ENCODE results near the gene LRRC8E. TPM values are rescaled to one million over a fixed set of nuclear protein-coding genes. Genes with fewer than 3 reads are reported as not detected.

LRRC8E gene
- total RNA-seq, 4 donors from 2014 or later: 0.79 to 1.5 TPM; not detected in 2

DNA sequence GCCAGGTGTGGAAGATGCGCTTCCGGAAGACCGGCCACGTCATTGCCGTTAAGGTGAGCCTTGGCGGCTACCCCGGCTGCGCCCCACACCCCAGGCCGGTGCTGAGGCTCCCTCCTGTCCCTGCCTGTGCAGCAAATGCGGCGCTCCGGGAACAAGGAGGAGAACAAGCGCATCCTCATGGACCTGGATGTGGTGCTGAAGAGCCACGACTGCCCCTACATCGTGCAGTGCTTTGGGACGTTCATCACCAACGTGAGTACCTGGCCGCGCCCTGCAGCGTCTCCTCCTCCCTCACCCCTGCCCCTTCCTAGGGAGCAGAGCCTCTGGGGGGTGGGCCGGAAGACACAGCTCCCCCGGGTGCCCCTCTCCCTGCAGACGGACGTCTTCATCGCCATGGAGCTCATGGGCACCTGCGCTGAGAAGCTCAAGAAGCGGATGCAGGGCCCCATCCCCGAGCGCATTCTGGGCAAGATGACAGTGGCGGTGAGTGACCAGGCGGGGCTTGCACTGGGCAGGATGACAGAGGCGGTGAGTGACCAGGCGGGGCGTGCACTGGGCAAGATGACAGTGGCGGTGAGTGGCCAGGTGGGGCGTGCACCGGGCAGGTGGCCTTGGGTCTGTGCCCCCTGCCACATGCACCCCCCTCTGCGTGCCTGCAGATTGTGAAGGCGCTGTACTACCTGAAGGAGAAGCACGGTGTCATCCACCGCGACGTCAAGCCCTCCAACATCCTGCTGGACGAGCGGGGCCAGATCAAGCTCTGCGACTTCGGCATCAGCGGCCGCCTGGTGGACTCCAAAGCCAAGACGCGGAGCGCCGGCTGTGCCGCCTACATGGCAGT is 22.2 kb downstream of the LRRC8E start:
- Histone ChIP-seq H3K36me3 (peaks cover 0 to 29% (median 14%) of the 10 kb centered on the region in 4 donors), H3K4me3 (no peak overlapping the region), H3K9me3 (no peaks in the 10 kb centered on the region), H3K4me1 (peaks cover 4 to 8% (median 6%) of the 10 kb centered on the region in 4 donors), H3K27me3 (peaks cover 17% of the 10 kb centered on the region), H3K27ac (no peak overlapping the region)
- in situ Hi-C loops (cut with MboI; ENCODE audit: low pct_ligation_motif_present in 1 of 4, low pct_unique_long_range_greater_than_20kb in 1 of 4, low sequenced_read_pairs in 3 of 4): no loop called here
- no peak for TF ChIP-seq POLR2AphosphoS5 (IDR thresholded peaks at IDR 0.05)
- TF ChIP-seq CTCF (IDR thresholded peaks at IDR 0.05): no peak
- no peak for TF ChIP-seq EP300 (IDR thresholded peaks at IDR 0.05; ENCODE audit: low read depth)
- TF ChIP-seq POLR2A (IDR thresholded peaks at IDR 0.05): no peak
- no peak for DNase-seq
- intact Hi-C loops (cut with DNase I; ENCODE audit: low total_unique reads): no loop called here
- WGBS, 2 donors (ENCODE audit: low coverage in 1 of 2): 90 to 91% methylated on average over 8 to 51 of the region's 54 CpGs

DNA sequence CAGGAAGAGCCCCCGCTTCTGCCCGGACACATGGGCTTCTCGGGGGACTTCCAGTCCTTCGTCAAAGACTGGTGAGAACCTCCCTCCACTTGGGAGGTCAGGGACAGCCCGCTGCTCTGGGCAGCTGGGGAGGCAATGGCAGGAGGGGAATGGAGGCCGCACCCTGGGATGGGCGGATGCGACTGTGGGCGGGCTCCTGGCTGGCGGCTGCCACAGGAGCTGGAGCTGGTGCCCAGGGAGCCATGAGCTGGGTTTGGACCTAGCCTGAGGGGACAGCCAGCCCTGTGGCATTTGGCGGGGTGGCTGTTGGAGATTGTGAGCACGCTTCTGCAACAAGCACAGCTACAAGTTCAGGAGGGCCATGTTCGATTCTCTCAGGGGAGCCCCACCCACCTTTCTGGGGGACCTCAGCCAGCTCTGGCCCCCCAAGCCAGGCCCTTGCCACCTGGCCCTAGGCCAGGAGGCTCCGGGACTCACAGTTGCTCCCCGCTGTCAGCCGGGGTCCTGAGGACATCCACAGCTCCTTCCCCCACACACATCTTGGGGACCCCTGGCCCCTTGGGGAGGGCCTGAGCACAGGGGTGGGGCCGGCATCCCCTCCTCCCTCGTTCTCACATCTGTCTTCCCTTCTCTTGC is 23.3 kb downstream of the LRRC8E start:
- no peak overlapping the region for H3K4me3 ChIP-seq
- 92% methylated on average over 11 of the region's 18 CpGs; no CpG with 5 or more reads in 1 of the 2 donors for WGBS, 2 donors (ENCODE audit: low coverage in 1 of 2)
- peaks cover 8 to 13% (median 10%) of the 10 kb centered on the region in 4 donors for H3K4me1 ChIP-seq
- H3K27ac ChIP-seq: no peak overlapping the region
- H3K9me3 ChIP-seq: no peaks in the 10 kb centered on the region
- H3K36me3 ChIP-seq: peaks cover 0 to 29% (median 14%) of the 10 kb centered on the region in 4 donors
- no peak for DNase-seq
- no peak for TF ChIP-seq CTCF (IDR thresholded peaks at IDR 0.05)
- no peak for TF ChIP-seq EP300 (IDR thresholded peaks at IDR 0.05; ENCODE audit: low read depth)
- TF ChIP-seq POLR2A (IDR thresholded peaks at IDR 0.05): no peak
- TF ChIP-seq POLR2AphosphoS5 (IDR thresholded peaks at IDR 0.05): no peak
- in situ Hi-C loops (cut with MboI; ENCODE audit: low pct_ligation_motif_present in 1 of 4, low pct_unique_long_range_greater_than_20kb in 1 of 4, low sequenced_read_pairs in 3 of 4) (no loop called here), intact Hi-C loops (cut with DNase I; ENCODE audit: low total_unique reads) (no loop called here)
- H3K27me3 ChIP-seq: peaks cover 28% of the 10 kb centered on the region

- intact Hi-C loops (cut with DNase I; ENCODE audit: low total_unique reads) (no loop called here), in situ Hi-C loops (cut with MboI; ENCODE audit: low pct_ligation_motif_present in 1 of 4, low pct_unique_long_range_greater_than_20kb in 1 of 4, low sequenced_read_pairs in 3 of 4) (no loop called here)
- WGBS, 2 donors (ENCODE audit: low coverage in 1 of 2): 90% methylated on average over 13 of the region's 31 CpGs; no CpG with 5 or more reads in 1 of the 2 donors
- Histone ChIP-seq H3K27me3 (peaks cover 34% of the 10 kb centered on the region), H3K9me3 (no peaks in the 10 kb centered on the region), H3K36me3 (peaks cover 0 to 29% (median 14%) of the 10 kb centered on the region in 4 donors), H3K27ac (no peak overlapping the region), H3K4me3 (no peak overlapping the region), H3K4me1 (peaks cover 10 to 19% (median 13%) of the 10 kb centered on the region in 4 donors)
- TF ChIP-seq POLR2AphosphoS5 (IDR thresholded peaks at IDR 0.05): no peak
- no peak for TF ChIP-seq EP300 (IDR thresholded peaks at IDR 0.05; ENCODE audit: low read depth)
- no peak for TF ChIP-seq POLR2A (IDR thresholded peaks at IDR 0.05)
- no peak for DNase-seq
These were observed 23.9 kb downstream of the LRRC8E start for GRCh38 chr19:7912144-7912696.

DNA sequence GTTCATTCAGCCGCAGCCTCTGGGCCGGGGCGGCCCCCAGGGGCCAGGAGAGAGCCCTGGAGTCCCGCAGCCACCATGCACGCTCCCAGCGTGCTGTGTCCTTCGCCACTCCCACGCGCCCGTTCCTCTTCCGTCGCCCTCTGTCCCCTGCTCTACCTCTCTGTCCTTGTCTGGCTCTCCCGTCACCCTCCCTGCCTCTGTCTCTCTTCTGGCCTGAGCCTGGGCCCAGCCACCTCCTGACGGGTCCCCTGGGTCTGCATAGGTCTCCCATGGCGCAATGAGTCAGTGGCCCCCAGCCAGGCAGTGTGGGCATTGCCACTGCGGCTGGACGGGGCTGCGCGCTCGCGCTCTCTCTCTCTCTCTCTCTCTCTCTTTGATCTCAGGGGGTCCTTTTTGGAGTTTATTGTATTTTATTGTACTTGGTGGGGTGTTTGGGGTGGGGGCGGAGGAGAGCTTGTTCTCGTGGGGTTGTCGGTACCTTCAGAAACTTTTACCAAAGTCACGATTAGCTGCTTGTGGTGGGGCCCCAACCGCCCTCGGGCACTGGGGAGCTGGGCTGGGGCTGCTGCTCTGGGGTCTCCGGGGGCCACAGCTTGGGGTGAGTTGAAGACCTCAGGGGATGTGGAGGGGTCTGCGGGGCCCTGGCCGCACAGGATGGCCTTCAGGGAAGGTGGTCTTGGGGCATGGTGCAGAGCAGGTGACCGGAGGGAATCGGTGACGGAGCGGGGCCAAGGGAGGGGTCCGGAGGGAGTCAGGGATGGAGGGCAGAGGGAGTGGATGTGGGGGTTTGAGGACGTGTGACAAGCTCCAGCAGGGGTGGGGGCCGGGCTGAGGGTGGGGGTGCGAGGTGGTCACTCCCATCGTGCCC is 24.6 kb downstream of the LRRC8E start:
- intact Hi-C loops (cut with DNase I; ENCODE audit: low total_unique reads): no loop called here
- no peak overlapping the region for H3K27ac ChIP-seq
- H3K4me3 ChIP-seq: no peak overlapping the region
- in situ Hi-C loops (cut with MboI; ENCODE audit: low pct_ligation_motif_present in 1 of 4, low pct_unique_long_range_greater_than_20kb in 1 of 4, low sequenced_read_pairs in 3 of 4): no loop called here
- H3K4me1 ChIP-seq: peaks cover 12 to 26% (median 20%) of the 10 kb centered on the region in 4 donors
- DNase-seq: no peak
- H3K27me3 ChIP-seq: peaks cover 41% of the 10 kb centered on the region
- no peaks in the 10 kb centered on the region for H3K9me3 ChIP-seq
- peaks cover 0 to 29% (median 14%) of the 10 kb centered on the region in 4 donors for H3K36me3 ChIP-seq
- 93 to 95% methylated on average over 7 to 36 of the region's 39 CpGs for WGBS, 2 donors (ENCODE audit: low coverage in 1 of 2)
- TF ChIP-seq EP300 (IDR thresholded peaks at IDR 0.05; ENCODE audit: low read depth) (no peak), POLR2A (IDR thresholded peaks at IDR 0.05) (no peak), POLR2AphosphoS5 (IDR thresholded peaks at IDR 0.05) (no peak), CTCF (IDR thresholded peaks at IDR 0.05) (no peak)
